GM12873 (cell line): ENCODE data around the gene AP5Z1.

ENCODE experiments used
- CTCF ChIP-seq: IDR thresholded peaks from 2 replicates; pipeline ENCODE4 v1.5.1; 2012; ENCODE audit warnings: low read depth, mild to moderate bottlenecking, moderate library complexity, low read length, control low read depth; ENCODE audit not compliant: insufficient read depth; ENCODE audit errors: missing control alignments

The AP5Z1 gene

DNA sequence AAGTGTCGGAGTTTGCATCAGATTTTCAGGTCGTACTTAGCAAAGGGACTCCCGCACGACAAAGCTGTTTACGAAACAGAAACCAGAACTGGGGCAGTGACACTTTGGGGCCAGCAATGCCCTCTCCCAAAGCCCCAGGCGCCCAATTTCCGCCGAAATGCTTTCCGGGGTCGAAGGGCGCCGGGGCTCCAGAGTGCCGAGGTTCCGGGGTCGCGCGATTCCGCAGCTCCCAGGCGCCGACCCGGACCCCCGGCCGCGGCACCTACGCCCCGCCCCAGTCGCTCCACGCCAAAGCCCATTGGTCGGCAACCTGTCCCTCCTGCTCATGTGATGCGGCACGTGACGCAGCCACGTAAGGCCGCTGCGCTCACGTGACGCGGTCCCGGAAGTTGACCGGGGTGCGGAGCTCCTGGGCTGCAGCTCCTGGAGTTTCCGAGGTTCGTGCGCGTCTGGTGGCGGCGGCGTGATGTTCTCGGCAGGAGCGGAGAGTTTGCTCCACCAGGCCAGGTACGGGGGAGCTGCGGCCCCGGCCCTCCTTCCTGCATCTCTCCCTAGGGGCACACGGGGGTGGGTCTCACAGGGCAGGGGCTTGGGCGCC is at the start of gene AP5Z1:
AP5Z1 (plus strand) TSS at position 374 of the 598 bp plus-strand sequence; CDS start at position 467, 93 bp downstream.
- TF ChIP-seq CTCF, result no peak

DNA sequence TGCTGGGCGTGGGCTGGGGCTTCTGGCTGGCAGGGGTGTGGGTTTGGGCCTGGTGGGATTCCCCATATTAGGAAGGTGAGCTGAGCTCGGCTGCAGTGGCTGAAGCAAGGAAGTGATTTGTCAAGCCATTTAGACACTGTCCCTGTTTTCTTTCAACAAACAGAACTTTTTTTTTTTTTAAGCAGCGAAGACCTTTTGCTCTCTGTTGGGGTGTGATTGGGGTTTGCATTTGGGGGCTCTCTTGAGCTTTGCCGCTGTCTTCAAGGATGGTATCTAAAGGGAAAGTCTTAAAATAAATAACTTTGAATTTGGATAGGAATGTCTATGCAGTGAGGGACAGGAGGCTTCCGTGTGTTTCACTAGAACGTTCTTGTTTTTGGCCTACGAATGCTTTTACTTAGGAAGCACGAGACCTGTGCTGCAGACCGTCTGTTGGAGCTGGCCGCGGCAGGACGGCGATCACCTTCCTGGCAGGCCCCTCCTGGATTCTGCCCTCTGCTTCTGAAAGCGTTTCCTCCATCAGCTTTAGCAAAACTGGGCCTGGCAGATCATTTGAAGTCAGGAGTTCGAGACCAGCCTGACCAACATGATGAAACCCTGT is 49.5 kb upstream of the AP5Z1 start:
- no peak for TF ChIP-seq CTCF

DNA sequence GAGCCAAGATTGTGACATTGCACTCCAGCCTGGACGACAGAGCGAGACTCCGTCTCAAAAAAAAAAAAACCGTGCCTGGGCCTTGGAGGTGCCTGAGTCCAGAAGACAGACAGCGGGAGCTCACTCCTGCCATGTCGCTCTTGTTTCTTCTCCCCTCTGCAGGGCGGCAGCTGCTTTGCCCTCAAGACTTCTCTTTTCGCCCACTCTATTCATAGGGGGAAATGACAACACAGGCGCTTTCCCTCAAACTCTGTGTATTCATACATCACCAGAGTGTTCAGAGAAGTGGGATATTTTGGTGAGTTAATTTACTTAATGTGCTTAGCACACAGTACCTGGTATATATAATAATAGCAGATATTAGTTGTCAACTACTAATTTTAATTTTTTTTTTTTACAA is 48.9 kb upstream of the AP5Z1 start:
- no peak for TF ChIP-seq CTCF

GRCh38 chr7:4727914-4728705 is 47.3 kb upstream of the AP5Z1 start:
- TF ChIP-seq CTCF, result no peak

DNA sequence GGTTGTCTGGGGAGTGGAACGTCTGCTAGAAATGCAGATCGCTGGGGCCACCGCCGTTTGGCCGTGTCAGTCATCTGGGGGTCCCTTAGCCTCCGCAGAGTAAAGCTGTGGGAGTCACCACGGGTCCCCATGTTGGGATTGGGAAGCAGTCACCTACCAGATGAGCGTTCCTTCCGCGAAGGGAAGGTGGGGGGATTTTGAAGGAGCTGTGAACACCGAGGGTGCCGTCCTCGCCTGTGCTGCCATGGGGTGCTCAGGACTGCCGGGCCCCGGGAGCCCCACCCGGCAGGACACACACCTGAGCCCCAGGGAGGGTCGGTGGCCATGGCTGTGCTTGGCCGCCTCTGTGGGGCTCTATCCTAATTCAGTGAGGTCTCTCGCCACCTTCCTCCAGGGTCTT is 46.2 kb upstream of the AP5Z1 start:
- TF ChIP-seq CTCF, result no peak

GRCh38 chr7:4730276-4730675 is 45.1 kb upstream of the AP5Z1 start:
- no peak for TF ChIP-seq CTCF

- no peak for TF ChIP-seq CTCF
Observed at GRCh38 chr7:4730971-4731370, 44.5 kb upstream of the AP5Z1 start.
